Measurements from ENCODE around the gene ZC3H18. TPM values are rescaled to one million over a fixed set of nuclear protein-coding genes. Genes with fewer than 3 reads are reported as not detected.

Gene ZC3H18
- total RNA-seq, 1 donor from 2014 or later: 48.9 TPM

DNA sequence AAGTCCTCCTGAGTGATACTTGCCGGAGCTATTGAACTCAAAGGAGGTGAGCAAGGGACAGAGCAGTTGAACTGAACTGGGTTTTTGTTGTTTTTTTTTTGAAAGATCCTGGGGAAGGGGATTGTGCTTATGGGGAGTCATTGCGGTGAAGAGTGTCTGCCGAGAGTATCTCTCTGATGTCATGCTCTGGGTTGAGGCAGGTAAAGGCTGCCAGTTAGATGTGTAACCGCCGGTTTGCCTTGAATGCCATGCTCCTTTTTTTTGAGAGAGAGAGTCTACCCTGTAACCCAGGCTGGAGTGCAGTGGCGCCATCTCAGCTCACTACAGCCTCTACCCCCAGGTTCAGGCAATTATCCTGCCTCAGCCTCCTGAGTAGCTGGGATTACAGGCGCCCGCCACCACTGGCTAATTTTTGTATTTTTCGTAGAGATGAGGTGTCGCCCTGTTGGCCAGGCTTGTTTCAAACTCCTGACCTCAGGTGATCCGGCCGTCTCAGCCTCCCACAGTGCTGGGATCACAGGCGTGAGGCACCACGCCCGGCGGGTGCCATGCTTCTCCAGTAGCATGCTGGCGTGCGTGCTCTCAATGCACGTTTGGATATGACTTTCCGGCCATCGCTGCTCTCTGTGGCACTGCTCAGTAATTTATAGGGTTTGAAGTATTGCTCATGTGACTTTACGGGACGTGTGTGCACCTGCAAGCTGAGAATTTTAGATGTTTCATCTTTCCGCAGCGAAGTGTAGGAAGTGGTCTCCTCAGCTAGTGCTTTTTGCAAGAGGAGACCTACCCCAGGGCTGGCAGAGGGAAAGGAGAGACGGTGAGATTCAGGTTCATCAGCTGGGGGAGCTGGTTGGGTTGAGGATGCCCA lies 8.5 kb downstream of the ZC3H18 start:
- H3K4me1 Mint-ChIP-seq (ENCODE audit: low read depth, unreplicated experiment): no peaks in the 10 kb centered on the region
- H3K27me3 Mint-ChIP-seq (ENCODE audit: unreplicated experiment): peaks cover 2% of the 10 kb centered on the region
- H3K4me3 Mint-ChIP-seq (ENCODE audit: unreplicated experiment): no peak overlapping the region
- no peaks in the 10 kb centered on the region for H3K36me3 Mint-ChIP-seq (ENCODE audit: unreplicated experiment)
- TF ChIP-seq, protein P1, sequence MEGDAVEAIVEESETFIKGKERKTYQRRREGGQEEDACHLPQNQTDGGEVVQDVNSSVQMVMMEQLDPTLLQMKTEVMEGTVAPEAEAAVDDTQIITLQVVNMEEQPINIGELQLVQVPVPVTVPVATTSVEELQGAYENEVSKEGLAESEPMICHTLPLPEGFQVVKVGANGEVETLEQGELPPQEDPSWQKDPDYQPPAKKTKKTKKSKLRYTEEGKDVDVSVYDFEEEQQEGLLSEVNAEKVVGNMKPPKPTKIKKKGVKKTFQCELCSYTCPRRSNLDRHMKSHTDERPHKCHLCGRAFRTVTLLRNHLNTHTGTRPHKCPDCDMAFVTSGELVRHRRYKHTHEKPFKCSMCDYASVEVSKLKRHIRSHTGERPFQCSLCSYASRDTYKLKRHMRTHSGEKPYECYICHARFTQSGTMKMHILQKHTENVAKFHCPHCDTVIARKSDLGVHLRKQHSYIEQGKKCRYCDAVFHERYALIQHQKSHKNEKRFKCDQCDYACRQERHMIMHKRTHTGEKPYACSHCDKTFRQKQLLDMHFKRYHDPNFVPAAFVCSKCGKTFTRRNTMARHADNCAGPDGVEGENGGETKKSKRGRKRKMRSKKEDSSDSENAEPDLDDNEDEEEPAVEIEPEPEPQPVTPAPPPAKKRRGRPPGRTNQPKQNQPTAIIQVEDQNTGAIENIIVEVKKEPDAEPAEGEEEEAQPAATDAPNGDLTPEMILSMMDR (IDR thresholded peaks at IDR 0.05; ENCODE audit: partially characterized antibody, unreplicated experiment): no peak
- no peak for DNase-seq
- no peak overlapping the region for H3K27ac Mint-ChIP-seq (ENCODE audit: unreplicated experiment)
- H3K9me3 Mint-ChIP-seq (ENCODE audit: unreplicated experiment): peaks cover 4% of the 10 kb centered on the region

GRCh38 chr16:88580371-88580770 lies 10.2 kb downstream of the ZC3H18 start:
- TF ChIP-seq, protein P1 (IDR thresholded peaks at IDR 0.05; ENCODE audit: partially characterized antibody, unreplicated experiment): no peak
- Mint-ChIP-seq H3K4me1 (ENCODE audit: low read depth, unreplicated experiment) (no peaks in the 10 kb centered on the region), H3K4me3 (ENCODE audit: unreplicated experiment) (no peak overlapping the region), H3K27ac (ENCODE audit: unreplicated experiment) (no peak overlapping the region), H3K9me3 (ENCODE audit: unreplicated experiment) (peaks cover 4% of the 10 kb centered on the region), H3K36me3 (ENCODE audit: unreplicated experiment) (no peaks in the 10 kb centered on the region), H3K27me3 (ENCODE audit: unreplicated experiment) (peaks cover 2% of the 10 kb centered on the region)
- no peak for DNase-seq

- H3K36me3 Mint-ChIP-seq (ENCODE audit: unreplicated experiment): no peaks in the 10 kb centered on the region
- peak overlapping the region; percentile 15 for H3K27ac Mint-ChIP-seq (ENCODE audit: unreplicated experiment)
- TF ChIP-seq, protein P1 (IDR thresholded peaks at IDR 0.05; ENCODE audit: partially characterized antibody, unreplicated experiment): no peak
- H3K4me1 Mint-ChIP-seq (ENCODE audit: low read depth, unreplicated experiment): no peaks in the 10 kb centered on the region
- no peak overlapping the region for H3K4me3 Mint-ChIP-seq (ENCODE audit: unreplicated experiment)
- no peak for DNase-seq
- H3K27me3 Mint-ChIP-seq (ENCODE audit: unreplicated experiment): peaks cover 2% of the 10 kb centered on the region
- peaks cover 4% of the 10 kb centered on the region for H3K9me3 Mint-ChIP-seq (ENCODE audit: unreplicated experiment)
These were observed 10.8 kb downstream of the ZC3H18 start for GRCh38 chr16:88581033-88581432.

GRCh38 chr16:88582912-88583575 lies 12.8 kb downstream of the ZC3H18 start:
- Mint-ChIP-seq H3K36me3 (ENCODE audit: unreplicated experiment) (peaks cover 5% of the 10 kb centered on the region), H3K9me3 (ENCODE audit: unreplicated experiment) (peaks cover 4% of the 10 kb centered on the region), H3K27ac (ENCODE audit: unreplicated experiment) (no peak overlapping the region), H3K27me3 (ENCODE audit: unreplicated experiment) (peaks cover 2% of the 10 kb centered on the region), H3K4me3 (ENCODE audit: unreplicated experiment) (no peak overlapping the region), H3K4me1 (ENCODE audit: low read depth, unreplicated experiment) (no peaks in the 10 kb centered on the region)
- DNase-seq: no peak
- TF ChIP-seq, protein P1 (IDR thresholded peaks at IDR 0.05; ENCODE audit: partially characterized antibody, unreplicated experiment): no peak

DNA sequence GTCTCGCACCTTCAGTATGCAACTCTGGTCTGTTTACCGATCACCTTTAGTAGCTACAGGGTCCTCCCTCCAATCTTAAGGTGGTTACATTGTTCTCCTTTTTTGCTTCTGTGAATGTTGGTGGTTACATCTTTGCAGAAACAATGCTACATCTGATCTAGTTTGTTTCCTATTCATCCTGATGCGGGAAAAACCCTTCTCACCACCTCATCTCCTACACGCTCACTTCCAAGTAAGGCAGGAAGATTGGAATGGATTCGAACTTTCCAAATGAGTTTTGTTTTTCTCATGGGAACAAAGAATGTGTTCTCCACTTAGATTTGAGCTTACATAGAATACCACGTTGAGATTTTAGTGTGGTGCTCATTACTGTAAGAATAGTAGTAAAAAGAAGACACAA lies 14.5 kb downstream of the ZC3H18 start:
- DNase-seq: no peak
- no peak overlapping the region for H3K4me3 Mint-ChIP-seq (ENCODE audit: unreplicated experiment)
- peaks cover 5% of the 10 kb centered on the region for H3K9me3 Mint-ChIP-seq (ENCODE audit: unreplicated experiment)
- peaks cover 10% of the 10 kb centered on the region for H3K27me3 Mint-ChIP-seq (ENCODE audit: unreplicated experiment)
- peaks cover 10% of the 10 kb centered on the region for H3K36me3 Mint-ChIP-seq (ENCODE audit: unreplicated experiment)
- no peaks in the 10 kb centered on the region for H3K4me1 Mint-ChIP-seq (ENCODE audit: low read depth, unreplicated experiment)
- TF ChIP-seq, protein P1 (IDR thresholded peaks at IDR 0.05; ENCODE audit: partially characterized antibody, unreplicated experiment): no peak
- no peak overlapping the region for H3K27ac Mint-ChIP-seq (ENCODE audit: unreplicated experiment)
